DMS79 (cell line): ENCODE data around the gene UCP3.

Experiments
- DNase-seq: peaks from one replicate; lab custom pipeline; 2025; lab: John Stamatoyannopoulos, UW

UCP3 gene

GRCh38 chr11:73977856-73978519 lies 30.9 kb downstream of the UCP3 start:
- DNase-seq, result no peak

GRCh38 chr11:73976451-73977151 lies 32.3 kb downstream of the UCP3 start:
- DNase-seq, result no peak

GRCh38 chr11:73975479-73975757 lies 33.5 kb downstream of the UCP3 start:
- DNase-seq, result no peak

DNA sequence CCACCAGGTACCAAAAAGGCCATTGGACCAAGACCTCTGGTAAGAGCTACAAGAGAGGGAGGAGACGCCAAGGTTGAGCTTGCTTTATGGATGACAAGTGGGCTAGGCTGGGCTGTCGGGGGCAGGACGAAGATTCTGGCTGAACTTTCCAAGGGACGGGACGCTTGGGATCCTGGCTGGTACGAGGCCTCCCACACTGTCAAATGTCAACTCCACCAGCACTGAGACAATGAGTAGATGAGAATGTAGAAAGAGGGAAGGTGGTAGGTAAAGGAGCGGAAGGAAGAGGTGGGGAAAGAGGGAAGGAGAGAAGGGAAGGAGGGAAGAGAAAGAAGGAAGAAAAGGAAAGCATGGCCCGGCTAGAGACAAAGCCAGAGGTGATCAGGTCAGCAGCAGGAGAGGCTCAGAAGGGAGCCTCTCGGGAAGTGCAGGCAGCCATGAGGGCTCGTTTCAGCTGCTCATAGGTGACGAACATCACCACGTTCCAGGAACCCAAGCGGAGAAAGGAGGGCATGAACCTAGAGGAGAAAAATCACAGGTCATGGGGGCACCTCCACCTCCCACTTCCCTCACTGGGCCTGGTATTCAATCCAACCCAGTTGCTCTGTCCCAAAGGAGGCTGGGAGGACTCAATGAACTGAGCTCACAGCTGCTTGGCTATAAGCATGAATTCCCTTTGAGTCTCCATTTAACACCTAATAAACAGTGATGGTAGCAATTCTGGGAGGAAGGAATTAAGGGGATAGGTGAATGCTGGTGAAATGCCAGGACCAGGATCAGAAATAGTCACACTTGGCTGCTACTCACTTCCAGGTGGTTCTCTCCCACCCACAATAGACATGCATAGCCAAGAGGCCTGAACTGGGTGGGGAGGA lies 34.0 kb downstream of the UCP3 start:
- no peak for DNase-seq

DNA sequence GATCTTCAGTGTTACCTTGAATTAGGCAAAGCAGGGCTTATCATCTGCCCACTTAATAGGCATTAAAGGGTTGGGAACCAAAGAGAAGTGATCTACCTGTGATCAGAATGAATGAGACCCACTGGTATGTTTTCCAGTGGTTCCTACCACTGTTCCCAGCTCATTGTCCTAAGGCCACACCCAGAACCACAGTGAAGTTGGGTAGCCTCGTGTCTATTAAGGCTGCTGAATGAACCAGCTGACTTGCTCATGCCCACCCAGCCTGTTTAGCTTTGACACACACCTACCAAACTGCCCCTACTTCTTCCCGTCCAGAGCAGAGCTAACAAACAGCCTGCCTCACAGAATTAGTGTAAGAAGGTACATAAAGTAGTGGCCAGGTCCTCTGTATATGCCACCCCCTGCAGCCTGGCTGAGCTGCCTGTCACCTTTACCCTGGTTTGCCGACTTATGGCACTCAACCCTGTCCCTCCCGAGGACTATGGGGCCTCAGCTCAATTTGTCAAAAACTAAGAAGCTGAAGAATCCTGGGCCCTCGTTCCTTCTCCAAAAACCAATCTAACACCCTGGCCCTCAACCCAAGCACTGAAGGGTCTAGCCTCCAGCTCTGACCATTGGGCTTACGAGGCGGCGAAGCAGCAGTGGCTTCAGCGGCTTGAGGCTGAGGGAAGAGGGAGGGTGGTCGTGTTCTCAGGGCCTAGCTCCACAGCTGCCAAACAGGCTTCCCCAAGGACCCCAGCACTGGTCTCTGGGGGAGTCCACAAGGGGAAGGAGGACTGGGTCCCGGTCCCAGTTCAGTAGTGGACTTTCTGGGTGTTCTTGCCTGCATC lies 36.0 kb downstream of the UCP3 start:
- DNase-seq, result no peak

- DNase-seq, result no peak
Measured at GRCh38 chr11:73972187-73972586, 36.7 kb downstream of the UCP3 start.

- no peak for DNase-seq
Measured at GRCh38 chr11:73971175-73971719, 37.6 kb downstream of the UCP3 start.

- DNase-seq, result no peak
Measured at GRCh38 chr11:73969991-73970800, 38.7 kb downstream of the UCP3 start.

GRCh38 chr11:73969091-73969490 lies 39.8 kb downstream of the UCP3 start:
- DNase-seq, result no peak

- DNase-seq, result no peak
Measured at GRCh38 chr11:73968356-73968966, 40.4 kb downstream of the UCP3 start.

DNA sequence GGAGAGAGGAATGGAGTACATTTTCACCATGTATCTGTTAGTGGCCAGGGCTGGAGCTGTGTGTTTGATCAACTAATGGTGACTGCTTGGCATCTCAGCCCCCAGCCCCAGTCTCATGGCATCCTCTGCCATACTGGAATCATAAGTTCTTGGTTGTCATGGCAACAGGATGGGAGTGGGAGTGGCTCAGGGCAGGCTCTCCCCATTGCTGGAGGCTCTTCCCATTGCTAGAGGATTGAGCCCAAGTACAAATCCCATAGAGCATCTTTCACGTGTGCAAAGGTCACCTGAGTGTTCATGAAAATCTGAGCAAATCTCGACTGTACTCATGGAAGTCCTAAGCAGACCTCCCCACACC lies 43.1 kb downstream of the UCP3 start:
- DNase-seq, result no peak

- DNase-seq, result no peak
Measured at GRCh38 chr11:73965076-73965763, 43.7 kb downstream of the UCP3 start.

- no peak for DNase-seq
Measured at GRCh38 chr11:73963861-73964260, 45.0 kb downstream of the UCP3 start.

- no peak for DNase-seq
Measured at GRCh38 chr11:73962101-73962705, 46.7 kb downstream of the UCP3 start.

- DNase-seq, result no peak
Measured at GRCh38 chr11:73961321-73961720, 47.6 kb downstream of the UCP3 start.

- no peak for DNase-seq
Measured at GRCh38 chr11:73958521-73959141, 50.3 kb downstream of the UCP3 start.

GRCh38 chr11:73957654-73958361 lies 51.1 kb downstream of the UCP3 start:
- DNase-seq, result peak; percentile 57

- DNase-seq, result peak; percentile 67
Measured at GRCh38 chr11:73956876-73957653, 51.8 kb downstream of the UCP3 start.
